Panc1 (cell line): ENCODE data around the gene KNSTRN. TPM values are rescaled to one million over a fixed set of nuclear protein-coding genes. Genes with fewer than 3 reads are reported as not detected.

Source experiments
- ATAC-seq: fragments of 200-7000 bp; cut with Tn5 transposase; 2 replicates; pipeline ENCODE4 v1.9.1; 2020; ENCODE audit warnings: mild to moderate bottlenecking, moderate library complexity
- BruUV-seq: library from RNA; stranded (reverse); fragments of 400-500 nt; replicated peaks from 2 replicates; lab custom pipeline; 2021; lab: Mats Ljungman, UMichigan
- CTCF ChIA-PET: fragments of 300-600 bp; sonication (Branson Sonifier 250); formaldehyde crosslinking; loops from one replicate; lab custom pipeline; 2022; ENCODE audit warnings: antibody characterized with exemption; lab: Charles Lee
- POLR2A ChIA-PET: fragments of 300-600 bp; sonication (Branson Sonifier 250); formaldehyde crosslinking; loops from one replicate; lab custom pipeline; 2022; ENCODE audit warnings: antibody characterized with exemption; lab: Charles Lee
- DNase-seq: peaks from one replicate; pipeline ENCODE4 v3.0.0-alpha.2; 2010; ENCODE audit warnings: low read depth, low spot score
- H3K27ac ChIP-seq: 2 replicates; pipeline ENCODE4 v1.5.1; 2011; ENCODE audit warnings: mild to moderate bottlenecking, low read length, inconsistent platforms
- H3K27me3 ChIP-seq: fragments of 200-500 bp; sonication (Bioruptor generic); 2 replicates; pipeline ENCODE4 v1.6.0; 2014; ENCODE audit warnings: low read length, inconsistent platforms; ENCODE audit not compliant: control insufficient read depth, insufficient read depth
- H3K36me3 ChIP-seq: fragments of 200-500 bp; sonication (Bioruptor generic); 2 replicates; pipeline ENCODE4 v1.5.1; 2014; ENCODE audit warnings: inconsistent platforms, mild to moderate bottlenecking, low read length, moderate library complexity; ENCODE audit not compliant: control insufficient read depth, insufficient read depth
- H3K4me1 ChIP-seq: 2 replicates; pipeline ENCODE4 v1.5.1; 2011; ENCODE audit warnings: inconsistent platforms, mild to moderate bottlenecking, low read length, moderate library complexity; ENCODE audit not compliant: control insufficient read depth, insufficient read depth
- H3K4me3 ChIP-seq, 2 experiments: 2 replicates each; pipeline ENCODE4 v1.5.1; 2011 to 2012; ENCODE audit warnings: low read depth in 2 of 2, low read length in 2 of 2, mild to moderate bottlenecking in 2 of 2, inconsistent platforms in 1 of 2, moderate library complexity in 1 of 2
- H3K9me3 ChIP-seq: fragments of 200-500 bp; sonication (Bioruptor generic); 2 replicates; pipeline ENCODE4 v1.5.1; 2014; ENCODE audit warnings: low read depth, mild to moderate bottlenecking, inconsistent platforms, low read length, moderate library complexity; ENCODE audit not compliant: control insufficient read depth, insufficient read depth
- POLR2AphosphoS5 ChIP-seq: IDR thresholded peaks from 2 replicates; pipeline ENCODE4 v1.6.1; 2012; ENCODE audit warnings: mild to moderate bottlenecking, low read depth, low read length, moderate library complexity
- SIN3A ChIP-seq: IDR thresholded peaks from 2 replicates; pipeline ENCODE4 v1.6.1; 2012; ENCODE audit warnings: low read depth, mild to moderate bottlenecking, low read length, moderate library complexity, borderline replicate concordance; ENCODE audit not compliant: insufficient read depth
- TCF7L2 ChIP-seq: IDR thresholded peaks from 2 replicates; pipeline ENCODE4 v1.6.1; 2011; ENCODE audit warnings: mild to moderate bottlenecking, low read depth, low read length, inconsistent platforms
- in situ Hi-C: cut with HindIII; loops from 2 replicates; pipeline ENCODE4 v1.10.0; 2016; ENCODE audit warnings: low sequenced_read_pairs, low pct_unique_long_range_greater_than_20kb
- intact Hi-C: fragments of 100-400 bp; cut with micrococcal nuclease; formaldehyde crosslinking; loops from one replicate; pipeline ENCODE4 v1.10.0; 2022; ENCODE audit not compliant: unreplicated experiment
- total RNA-seq: library from RNA; stranded (reverse); gene quantifications from one replicate; pipeline ENCODE4 v1.2.1, GENCODE V29; 2021; ENCODE audit not compliant: unreplicated experiment
- TF ChIP-seq, protein P1 (sequence below), 2 experiments: IDR thresholded peaks; 2 replicates each; pipeline ENCODE4 v1.6.1; 2011 to 2012; ENCODE audit warnings: low read depth in 2 of 2, control low read depth in 1 of 2, low read length in 1 of 2, mild to moderate bottlenecking in 1 of 2, moderate library complexity in 1 of 2; ENCODE audit not compliant: insufficient read depth in 1 of 2
- TF ChIP-seq, protein P2 (sequence below): fragments of 450-650 bp; IDR thresholded peaks from 2 replicates; pipeline ENCODE4 v1.5.1; 2017; ENCODE audit warnings: mild to moderate bottlenecking

The KNSTRN gene
- total RNA-seq, 1 experiment from 2014 or later, result 74.6 TPM

DNA sequence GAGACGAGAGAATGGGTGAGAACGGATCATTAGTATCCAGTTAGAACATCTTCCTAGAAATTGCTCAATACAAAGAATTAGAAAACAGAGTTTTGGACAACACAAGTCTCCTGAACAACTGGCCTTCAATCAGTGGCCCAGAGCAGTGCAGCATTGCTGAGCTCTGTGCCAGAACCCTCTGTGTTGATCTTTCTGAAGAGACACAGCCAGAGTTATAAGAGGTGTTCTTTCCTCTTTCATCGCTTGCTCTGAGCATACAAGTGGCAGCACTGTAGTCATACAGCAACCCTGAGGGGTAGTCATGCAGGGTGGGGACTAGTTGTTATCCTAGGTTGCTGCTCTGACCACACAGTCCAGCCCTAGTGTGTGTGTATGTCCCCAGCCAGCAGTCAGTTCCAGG is 4.0 kb downstream of the KNSTRN start:
- H3K36me3 ChIP-seq, result peaks cover 32% of the 10 kb centered on the region
- H3K27ac ChIP-seq, result no peak overlapping the region
- ATAC-seq, result no peak
- H3K4me3 ChIP-seq, result no peak overlapping the region
- intact Hi-C loops (no loop called here), in situ Hi-C loops (no loop called here)
- TF ChIP-seq SIN3A, result no peak
- TF ChIP-seq, protein P1, sequence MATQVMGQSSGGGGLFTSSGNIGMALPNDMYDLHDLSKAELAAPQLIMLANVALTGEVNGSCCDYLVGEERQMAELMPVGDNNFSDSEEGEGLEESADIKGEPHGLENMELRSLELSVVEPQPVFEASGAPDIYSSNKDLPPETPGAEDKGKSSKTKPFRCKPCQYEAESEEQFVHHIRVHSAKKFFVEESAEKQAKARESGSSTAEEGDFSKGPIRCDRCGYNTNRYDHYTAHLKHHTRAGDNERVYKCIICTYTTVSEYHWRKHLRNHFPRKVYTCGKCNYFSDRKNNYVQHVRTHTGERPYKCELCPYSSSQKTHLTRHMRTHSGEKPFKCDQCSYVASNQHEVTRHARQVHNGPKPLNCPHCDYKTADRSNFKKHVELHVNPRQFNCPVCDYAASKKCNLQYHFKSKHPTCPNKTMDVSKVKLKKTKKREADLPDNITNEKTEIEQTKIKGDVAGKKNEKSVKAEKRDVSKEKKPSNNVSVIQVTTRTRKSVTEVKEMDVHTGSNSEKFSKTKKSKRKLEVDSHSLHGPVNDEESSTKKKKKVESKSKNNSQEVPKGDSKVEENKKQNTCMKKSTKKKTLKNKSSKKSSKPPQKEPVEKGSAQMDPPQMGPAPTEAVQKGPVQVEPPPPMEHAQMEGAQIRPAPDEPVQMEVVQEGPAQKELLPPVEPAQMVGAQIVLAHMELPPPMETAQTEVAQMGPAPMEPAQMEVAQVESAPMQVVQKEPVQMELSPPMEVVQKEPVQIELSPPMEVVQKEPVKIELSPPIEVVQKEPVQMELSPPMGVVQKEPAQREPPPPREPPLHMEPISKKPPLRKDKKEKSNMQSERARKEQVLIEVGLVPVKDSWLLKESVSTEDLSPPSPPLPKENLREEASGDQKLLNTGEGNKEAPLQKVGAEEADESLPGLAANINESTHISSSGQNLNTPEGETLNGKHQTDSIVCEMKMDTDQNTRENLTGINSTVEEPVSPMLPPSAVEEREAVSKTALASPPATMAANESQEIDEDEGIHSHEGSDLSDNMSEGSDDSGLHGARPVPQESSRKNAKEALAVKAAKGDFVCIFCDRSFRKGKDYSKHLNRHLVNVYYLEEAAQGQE (IDR thresholded peaks at IDR 0.05; ENCODE audit: insufficient read depth in 1 of 2, low read depth in 2 of 2, low read length in 1 of 2), result no peak
- TF ChIP-seq POLR2AphosphoS5, result no peak
- no peak for TF ChIP-seq TCF7L2
- TF ChIP-seq, protein P2, sequence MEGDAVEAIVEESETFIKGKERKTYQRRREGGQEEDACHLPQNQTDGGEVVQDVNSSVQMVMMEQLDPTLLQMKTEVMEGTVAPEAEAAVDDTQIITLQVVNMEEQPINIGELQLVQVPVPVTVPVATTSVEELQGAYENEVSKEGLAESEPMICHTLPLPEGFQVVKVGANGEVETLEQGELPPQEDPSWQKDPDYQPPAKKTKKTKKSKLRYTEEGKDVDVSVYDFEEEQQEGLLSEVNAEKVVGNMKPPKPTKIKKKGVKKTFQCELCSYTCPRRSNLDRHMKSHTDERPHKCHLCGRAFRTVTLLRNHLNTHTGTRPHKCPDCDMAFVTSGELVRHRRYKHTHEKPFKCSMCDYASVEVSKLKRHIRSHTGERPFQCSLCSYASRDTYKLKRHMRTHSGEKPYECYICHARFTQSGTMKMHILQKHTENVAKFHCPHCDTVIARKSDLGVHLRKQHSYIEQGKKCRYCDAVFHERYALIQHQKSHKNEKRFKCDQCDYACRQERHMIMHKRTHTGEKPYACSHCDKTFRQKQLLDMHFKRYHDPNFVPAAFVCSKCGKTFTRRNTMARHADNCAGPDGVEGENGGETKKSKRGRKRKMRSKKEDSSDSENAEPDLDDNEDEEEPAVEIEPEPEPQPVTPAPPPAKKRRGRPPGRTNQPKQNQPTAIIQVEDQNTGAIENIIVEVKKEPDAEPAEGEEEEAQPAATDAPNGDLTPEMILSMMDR, result no peak
- ChIA-PET CTCF (interaction anchor here (0.6 kb wide), 2 partner anchors 13 to 42 kb away, joined by 3 to 4 read pairs; no protein-coding TSS in a partner anchor), POLR2A (no interaction called here)
- no peaks in the 10 kb centered on the region for H3K9me3 ChIP-seq
- no peaks in the 10 kb centered on the region for H3K27me3 ChIP-seq
- H3K4me1 ChIP-seq, result peaks cover 13% of the 10 kb centered on the region; the same call in 1 of the 2 replicates
- DNase-seq, result no peak
- BruUV-seq, result no TSS peak

DNA sequence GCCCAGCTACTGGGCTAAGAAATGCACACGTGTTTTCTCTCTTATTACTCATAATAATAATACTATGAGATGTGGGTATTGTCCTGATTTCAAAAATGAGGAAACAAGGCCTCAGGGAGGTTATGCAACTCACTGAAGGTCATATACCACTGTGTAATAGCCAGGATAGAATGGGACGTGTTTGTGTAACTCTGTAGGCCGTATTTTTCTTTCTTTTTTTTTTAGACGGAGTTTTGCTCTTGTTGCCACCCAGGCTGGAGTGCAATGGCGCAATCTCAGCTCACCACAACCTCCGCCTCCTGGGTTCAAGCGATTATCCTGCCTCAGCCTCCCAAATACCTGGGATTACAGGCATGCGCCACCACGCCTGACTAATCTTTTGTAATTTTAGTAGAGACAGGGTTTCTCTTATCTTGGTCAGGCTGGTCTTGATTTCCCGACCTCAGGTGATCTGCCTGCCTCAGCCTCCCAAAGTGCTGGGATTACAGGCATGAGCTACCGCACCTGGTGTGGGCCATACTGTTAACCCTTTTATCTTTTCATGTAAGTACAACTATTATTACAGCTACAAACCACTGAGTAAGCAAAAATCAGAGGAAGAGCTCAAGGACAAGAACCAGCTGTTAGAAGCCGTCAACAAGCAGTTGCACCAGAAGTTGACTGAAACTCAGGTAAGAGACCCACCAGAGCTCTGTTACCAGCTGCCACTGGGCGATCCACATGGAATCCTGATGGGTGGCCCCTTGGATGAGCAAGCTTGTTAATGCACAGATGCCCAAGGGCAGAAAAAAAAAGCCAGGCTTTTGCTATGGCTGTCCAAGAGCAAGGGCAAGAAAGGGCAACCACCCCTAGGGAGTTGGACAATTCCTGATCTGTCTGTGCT is 6.7 kb downstream of the KNSTRN start:
- ATAC-seq, result 0 out of 2 replicates have a peak, but pooled peaks have one; percentile 35
- no TSS peak for BruUV-seq
- no peak for DNase-seq
- peaks cover 8% of the 10 kb centered on the region; the same call in 1 of the 2 replicates for H3K4me1 ChIP-seq
- H3K27me3 ChIP-seq, result no peaks in the 10 kb centered on the region
- intact Hi-C loops, result no loop called here
- peaks cover 42% of the 10 kb centered on the region for H3K36me3 ChIP-seq
- no peak overlapping the region for H3K4me3 ChIP-seq
- in situ Hi-C loops, result no loop called here
- TF ChIP-seq SIN3A (no peak), POLR2AphosphoS5 (no peak), TCF7L2 (no peak)
- TF ChIP-seq, protein P2, result no peak
- TF ChIP-seq, protein P1 (IDR thresholded peaks at IDR 0.05; ENCODE audit: insufficient read depth in 1 of 2, low read depth in 2 of 2, low read length in 1 of 2), result no peak
- POLR2A ChIA-PET, result no interaction called here
- CTCF ChIA-PET, result no interaction called here
- no peaks in the 10 kb centered on the region for H3K9me3 ChIP-seq
- no peak overlapping the region for H3K27ac ChIP-seq
